Bone marrow (tissue), 2 donors: Measurements from ENCODE around the gene TUBA1A.
A peak's percentile ranks its signal among the peaks of the same experiment; 100 is the strongest.
"Not testable (repeated sequence)": the region's sequence is repeated elsewhere in the genome, so short reads cannot be mapped to it uniquely, and the experiment has no call there.

Source experiments
- DNase-seq, 2 donors: peaks; one replicate each; lab custom pipeline; 2025; lab: John Stamatoyannopoulos, UW

Gene TUBA1A

DNA sequence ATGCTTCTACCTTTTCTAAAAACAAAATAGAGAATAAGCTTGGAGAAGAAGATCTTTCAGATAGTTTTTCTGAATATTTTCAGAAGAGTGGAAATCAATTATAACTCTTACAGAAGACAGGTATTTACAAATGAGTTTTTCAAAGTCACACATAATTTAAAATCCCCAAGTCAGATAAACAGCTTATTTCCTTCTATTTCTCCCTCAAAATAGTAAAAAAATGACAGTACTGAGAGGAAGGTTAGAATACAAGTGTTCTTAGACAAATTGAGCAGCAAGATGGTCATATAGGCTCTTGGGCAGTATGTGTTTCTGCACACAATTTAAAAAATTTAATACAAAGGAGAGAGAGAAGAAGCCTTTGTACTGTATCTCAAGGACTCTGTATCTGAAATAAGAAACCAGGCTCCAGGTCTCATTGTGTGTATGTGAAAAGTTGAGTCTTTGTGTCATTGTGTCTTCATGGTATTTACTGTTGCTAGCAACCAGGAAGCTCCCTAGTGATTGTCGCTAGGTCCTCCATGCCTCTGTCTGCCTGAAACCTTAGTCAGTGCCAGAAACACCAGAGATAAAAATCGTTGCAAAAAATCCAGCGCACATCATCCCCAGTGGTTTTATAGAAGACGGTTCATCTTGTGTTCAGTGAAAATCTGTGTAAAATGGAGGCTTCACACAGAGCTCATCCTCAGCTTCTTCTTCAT is 12.9 kb upstream of the TUBA1A start:
- no peak for DNase-seq

DNA sequence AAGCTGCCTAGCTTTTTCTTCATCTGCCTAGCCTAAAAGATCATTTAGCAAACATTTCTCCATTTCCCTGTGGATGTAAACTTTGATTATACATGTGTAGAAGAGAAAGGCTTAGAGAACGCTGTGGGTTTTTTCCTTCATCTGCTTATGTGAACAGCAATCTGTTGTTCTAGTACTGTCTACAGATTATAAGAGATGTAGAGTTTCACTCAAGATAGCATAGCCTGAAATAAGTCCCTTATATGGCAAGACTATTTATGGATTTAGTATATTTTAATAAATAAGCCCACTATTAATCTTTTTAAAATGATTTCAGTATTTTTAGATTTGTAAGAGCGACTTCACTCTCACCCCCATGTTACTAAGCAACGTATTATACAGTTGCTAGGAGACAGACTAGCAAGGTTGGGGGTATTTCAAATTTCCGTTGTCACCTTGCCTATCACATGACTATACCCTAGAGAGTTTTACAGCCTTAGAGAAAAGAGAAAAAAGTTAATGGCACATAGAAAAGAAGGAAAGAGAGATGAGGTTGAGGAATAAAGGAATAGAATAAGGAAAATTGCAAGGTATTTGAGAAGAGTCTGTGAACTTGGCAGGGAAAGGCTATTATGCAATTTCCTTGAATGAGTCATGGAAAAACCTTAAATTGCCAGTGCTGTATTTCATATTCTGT is 12.2 kb upstream of the TUBA1A start:
- peak in 1 of 2 donors; percentile 55 for DNase-seq

DNA sequence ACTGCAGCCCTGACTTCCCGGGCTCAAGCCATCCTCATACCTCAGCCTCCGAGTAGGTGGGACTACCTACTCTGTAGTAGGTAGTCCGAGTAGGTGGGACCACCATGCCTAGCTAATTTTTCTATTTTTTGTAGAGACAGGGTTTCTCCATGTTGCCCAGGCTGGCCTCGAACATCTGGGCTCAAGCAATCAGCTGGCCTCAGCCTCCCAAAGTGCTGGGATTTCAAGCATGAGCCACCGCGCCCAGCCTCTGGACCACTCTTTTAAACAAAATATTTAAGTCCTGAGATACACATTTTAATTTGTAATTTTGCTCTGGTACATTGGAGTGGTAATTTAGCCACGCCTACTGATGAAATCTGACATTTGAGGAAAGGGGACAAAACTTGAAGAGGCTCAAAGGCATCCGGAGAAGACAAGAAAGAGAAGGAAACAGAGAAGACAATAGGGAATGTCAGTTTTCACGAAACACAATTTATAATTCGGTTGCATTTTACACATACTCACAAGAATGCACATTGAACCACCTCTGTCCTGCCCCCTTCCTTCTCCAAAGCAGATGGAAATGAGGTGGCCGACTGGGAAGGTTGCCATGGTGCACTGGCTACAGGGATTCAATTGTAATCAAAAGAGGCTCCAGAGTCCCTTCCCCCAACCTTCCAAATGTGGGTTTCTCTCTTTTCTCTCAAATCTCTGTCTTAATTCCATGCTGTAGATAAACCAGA is 9.7 kb upstream of the TUBA1A start:
- DNase-seq = no peak

DNA sequence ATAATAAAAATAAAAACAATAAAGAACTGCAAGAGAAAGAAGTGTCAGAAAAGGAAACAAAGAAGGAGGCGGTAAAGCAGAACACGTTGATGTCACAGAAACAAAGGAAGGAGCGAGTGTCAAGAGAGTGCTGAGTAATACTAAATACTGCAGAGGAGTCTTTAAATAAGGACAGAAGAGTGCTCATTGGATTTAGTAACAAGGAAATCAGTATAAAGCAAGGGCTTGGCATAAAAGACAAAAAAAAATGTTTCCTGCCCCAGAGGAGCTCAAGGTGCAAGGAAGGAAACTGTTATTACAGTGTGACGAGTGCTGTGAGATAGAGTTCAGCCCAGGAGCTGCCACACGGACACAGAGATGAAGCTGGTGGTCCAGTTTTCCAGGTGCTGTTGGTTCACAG is 8.4 kb upstream of the TUBA1A start:
- DNase-seq = no peak

DNA sequence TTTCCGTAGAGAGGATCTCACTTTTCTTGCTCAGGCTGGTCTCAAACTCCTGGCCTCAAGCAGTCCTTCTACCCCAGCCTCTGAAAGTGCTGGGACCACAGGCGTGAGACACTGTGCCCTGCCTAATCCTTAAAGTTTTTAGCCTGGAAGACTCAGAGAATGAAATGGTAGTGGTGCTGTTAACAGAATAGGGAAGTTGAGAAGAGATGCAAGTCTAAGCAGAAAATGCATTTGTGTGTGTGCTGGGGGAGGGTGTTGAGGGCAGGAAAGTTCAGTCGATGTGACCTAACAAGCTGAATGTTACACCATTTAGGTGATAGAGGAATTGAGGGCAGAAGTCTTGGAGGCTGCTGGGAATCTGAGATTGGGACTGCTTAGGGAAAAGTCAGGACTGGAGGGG is 6.9 kb upstream of the TUBA1A start:
- peak; percentile 3 to 55 for DNase-seq

DNA sequence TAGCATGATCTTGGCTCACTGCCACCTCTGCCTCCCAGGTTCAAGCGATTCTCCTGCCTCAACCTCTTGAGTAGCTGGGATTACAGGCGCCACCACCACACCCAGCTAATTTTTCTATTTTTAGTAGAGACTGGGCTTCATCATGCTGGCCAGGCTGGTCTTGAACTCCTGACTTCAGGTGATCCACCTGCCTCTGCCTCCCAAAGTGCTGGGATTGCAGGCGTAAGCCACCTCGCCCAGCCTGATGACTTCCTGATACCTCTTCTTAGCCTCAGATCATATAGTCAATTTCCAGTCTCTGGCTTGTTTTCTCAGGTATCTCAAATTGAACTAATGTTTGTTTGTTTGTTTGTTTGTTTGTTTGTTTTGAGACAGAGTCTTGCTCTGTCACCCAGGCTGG is 4.9 kb upstream of the TUBA1A start:
- not testable (repeated sequence) for DNase-seq

DNA sequence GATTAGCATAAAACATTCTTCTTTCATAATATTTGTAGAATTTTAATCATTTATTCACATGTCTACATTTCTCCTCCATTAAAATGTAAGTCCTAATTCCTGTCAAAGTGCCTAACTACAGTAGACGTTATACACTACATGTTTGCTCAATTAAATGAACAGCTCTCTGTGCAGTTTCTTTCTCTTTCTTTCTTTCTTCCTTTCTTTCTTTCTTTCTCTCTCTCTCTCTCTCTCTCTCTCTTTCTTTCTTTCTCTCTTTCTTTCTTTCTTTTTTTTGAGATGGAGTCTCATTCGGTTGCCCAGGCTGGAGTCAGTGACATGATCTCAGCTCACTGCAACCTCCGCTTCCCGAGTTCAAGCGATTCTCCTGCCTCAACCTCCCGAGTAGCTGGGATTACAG is 2.6 kb upstream of the TUBA1A start:
- not testable (repeated sequence) for DNase-seq

DNA sequence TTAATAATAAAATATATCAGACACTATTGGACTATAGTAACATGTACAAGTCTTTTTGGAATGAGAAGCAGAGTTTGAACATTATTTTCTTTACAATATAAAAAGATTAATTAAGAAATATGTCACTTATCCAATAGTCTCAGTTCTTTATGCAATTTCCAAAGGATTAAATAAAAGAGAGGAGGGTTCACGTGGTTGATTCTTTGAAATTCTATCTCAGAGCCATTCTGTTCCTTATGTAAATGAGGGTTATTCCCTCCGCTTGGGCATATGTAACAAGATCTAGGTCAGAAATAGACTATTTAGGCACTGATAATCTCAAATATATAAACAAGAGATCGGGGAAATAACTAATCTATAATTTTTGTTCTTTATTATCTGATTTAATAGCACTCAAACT is 2.1 kb upstream of the TUBA1A start:
- DNase-seq = no peak

DNA sequence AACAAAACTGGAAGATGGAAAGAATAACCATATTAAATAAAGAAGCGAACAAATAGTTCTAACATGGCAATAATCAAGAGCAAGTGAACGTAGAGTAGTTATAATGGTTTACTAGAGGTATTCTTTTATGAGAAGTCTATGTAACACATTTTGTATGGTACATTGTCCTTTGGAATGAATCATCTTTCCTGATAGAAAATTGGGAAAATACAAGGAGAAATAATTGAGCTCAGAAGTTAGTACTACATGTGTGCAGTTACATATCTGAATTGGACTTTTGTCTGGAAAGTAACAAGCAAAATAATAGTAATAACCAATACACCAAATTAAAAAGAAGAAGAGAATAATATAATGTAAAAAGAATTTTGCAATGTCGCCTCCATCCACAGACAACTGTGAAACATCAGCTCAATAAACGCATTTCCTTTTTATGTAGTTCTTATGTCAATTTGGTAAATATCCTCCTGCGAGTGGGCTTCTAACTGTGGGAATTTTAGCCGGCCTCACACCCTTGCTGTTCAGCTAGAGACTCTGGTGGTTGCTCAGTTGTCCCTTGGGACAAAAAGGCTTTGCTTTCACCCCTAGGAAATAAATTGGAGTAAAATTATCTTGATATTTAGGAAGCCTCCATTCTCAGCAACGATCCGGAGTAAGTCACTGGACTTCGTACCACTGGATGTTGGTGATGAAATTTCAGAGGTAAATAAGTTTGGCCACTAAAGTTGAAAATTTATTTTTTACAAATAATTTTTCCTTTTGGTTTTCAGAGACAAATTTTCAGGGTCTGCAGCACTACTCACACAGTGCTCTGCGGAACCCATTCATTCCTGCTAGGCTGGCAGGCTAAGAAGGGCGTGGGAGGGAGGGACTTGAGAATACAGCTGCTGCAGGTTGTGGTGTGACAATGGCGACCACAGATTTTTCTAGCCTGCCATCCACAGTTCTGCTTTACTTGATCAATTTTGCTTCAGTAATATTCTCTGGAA is 1.1 kb upstream of the TUBA1A start:
- no peak for DNase-seq

DNA sequence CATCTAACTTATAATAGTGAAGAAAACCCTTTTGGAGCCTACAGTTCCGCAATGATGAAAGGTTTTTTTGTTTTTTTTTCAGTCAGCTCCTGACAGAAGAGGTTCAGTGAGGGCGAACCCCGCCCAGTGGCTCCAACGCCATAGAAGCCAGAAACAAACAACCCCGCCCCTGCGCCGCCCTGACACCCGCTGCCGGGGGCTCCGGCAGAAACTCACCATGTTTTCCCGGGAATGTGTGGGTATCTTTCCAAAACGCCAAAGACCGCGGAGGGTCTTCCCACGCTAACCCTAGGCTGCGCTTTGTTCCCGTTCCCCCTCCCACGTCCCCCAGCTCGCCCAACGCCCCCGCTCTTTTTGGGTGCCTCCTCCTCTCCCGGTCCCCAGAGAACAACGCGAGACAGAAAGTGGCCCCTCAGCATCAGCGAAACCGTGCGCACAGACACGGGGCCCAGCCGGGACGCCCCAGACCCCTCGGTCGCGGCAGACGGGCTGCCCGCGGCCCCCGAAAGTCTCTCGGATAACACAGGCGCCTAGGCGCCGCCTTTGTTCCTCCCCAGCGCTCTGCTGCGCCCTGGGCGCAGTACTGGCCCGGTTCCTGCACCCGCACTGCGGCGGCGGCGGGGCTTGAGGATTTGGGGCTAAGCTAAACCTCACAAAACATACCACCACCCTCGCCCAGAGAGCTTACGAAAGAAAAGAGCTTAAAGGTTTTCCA is 522 bp downstream of the TUBA1A start:
- DNase-seq = peak; percentile 61 to 85

DNA sequence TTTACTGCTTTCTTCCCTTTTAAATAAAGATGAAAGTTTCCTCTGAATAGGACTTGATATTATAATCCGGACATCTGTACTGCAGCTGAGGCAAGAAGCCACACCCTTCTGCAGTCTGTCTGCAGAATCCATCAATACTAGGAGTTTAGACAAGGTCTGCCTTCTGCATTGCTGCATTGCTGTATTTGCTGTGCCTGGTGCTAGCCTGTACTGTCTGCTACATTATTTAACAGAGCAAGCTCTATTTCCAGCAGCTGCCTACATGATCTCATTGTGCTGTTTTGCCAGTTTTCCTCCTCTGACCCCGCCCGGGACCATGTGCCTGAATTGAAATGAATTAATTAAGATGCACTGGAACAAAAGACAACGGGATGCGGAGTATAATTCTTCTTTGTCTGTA is 1.7 kb downstream of the TUBA1A start:
- DNase-seq = no peak

DNA sequence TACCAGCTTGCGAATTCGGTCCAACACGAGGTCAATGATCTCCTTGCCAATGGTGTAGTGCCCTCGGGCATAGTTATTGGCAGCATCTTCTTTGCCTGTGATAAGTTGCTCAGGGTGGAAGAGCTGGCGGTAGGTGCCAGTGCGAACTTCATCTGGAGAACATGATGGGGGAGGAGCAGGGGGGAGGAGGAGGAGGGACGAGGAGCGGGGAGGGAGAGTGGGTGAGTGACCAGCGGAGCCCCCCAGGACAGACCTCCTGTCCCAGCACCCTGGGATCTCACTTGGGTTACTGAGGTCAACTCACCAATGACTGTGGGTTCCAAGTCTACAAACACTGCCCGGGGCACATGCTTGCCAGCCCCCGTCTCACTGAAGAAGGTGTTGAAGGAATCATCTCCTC is 2.6 kb downstream of the TUBA1A start:
- not testable (repeated sequence) for DNase-seq

DNA sequence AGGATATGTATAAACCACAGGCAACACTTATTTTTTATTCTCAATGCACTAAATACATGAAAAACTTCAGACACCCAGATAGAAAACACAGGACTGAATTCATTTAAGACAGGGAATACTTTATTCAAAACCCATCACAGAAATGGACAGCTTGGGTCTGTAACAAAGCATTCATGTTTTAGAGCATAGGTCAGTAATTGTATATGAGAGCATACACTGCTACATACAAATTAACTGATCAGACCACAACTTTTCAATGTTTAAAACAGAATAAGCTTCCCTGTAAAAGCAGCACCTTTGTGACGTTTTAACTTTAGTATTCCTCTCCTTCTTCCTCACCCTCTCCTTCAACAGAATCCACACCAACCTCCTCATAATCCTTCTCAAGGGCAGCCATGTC is 4.2 kb downstream of the TUBA1A start:
- DNase-seq = not testable (repeated sequence)

DNA sequence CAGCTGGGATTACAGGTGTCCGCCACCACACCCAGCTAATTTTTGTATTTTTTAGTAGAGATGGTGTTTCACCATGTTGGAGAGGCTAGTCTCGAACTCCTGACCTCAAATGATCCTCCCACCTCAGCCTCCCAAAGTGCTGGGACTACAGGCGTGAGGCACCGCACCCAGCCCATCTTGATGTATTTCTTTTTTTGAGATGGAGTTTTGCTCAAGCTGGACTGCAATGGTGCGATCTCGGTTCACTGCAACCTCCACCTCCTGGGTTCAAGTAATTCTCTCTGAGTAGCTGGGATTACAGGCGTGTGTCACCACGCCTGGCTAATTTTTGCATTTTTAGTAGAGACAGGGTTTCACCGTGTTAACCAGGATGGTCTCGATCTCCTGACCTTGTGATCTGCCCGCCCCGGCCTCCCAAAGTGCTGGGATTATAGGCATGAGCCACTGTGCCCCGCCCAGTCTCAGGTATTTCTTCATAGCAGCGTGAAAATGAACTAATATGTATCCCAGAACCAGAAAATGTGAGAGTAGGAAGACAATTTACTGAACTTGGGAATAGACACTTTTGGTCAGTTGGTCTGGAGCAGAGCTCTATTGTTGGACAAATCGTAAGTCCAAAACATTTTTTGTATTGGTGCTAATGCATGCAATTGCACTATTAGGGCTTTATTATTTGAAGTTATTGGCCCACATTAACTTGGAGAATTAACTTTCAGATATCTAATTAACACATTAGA is 5.5 kb downstream of the TUBA1A start:
- DNase-seq = not testable (repeated sequence)

DNA sequence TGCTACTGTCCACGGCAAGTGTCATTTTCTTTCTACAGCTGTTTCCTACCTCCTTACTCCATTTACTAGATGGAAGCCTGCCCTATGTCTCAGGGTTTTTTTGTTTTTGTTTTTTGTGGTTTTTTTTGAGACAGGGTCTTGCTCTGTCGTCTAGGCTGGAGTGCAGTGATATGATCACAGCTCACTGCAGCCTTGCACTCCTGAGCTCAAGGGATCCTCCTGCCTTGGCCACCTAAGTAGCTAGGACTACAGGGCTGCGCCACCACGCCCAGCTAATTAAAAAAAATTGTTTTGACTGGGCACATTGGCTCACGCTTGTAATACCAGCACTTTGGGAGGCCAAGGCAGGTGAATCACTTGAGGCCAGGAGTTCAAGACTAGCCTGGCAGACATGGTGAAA is 14.7 kb downstream of the TUBA1A start:
- no peak for DNase-seq

DNA sequence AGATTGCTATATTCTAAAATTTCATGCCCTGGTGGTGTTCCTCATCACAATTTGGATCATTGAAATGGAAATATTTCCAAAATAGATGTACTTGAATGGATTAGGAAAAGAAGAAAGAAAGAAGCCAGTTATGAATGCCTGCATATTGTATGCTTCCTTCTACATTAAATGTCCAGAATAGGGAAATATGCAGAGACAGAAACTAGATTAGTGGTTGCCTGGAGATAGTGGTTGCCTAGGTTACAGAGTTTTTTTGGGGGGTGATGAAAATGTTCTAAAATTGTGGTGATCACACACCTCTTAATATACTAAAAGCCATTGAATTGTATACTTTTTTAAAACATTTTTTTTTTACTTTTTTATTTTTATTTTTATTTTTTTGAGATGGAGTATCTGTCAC is 18.0 kb downstream of the TUBA1A start:
- no peak for DNase-seq

DNA sequence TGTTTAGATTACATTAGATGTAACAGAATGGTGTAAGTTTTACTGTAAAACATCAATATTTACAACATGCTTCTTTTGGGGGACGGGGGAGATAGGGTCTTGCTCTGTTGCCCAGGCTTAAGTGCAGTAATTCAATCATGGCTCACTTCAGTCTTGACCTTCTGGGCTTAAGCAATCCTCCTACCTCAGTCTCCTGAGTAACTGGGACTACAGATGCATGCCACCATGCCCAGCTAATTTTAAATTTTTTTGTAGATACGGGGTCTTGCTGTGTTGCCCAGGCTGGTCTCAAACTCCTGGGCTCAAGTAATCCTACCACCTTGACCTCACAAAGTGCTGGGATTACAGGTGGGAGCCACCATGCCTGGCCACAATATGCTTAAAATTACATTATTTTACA is 23.8 kb downstream of the TUBA1A start:
- no peak for DNase-seq

DNA sequence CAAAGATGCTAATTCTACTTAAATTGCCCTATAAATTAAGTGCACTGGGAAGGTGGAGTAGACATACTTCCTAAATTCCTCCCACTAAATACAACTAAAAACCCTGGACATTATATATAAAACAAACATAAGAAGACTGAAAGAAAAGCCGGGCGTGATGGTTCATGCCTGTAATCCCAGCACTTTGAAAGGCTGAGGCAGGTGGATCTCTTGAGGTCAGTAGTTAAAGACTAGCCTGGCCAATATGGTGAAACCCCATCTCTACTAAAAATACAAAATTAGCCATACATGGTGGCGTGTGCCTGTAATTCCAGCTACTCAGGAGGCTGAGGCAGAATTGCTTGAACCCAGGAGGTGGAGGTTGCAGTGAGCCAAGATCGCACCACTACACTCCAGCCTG is 27.0 kb downstream of the TUBA1A start:
- not testable (repeated sequence) for DNase-seq

DNA sequence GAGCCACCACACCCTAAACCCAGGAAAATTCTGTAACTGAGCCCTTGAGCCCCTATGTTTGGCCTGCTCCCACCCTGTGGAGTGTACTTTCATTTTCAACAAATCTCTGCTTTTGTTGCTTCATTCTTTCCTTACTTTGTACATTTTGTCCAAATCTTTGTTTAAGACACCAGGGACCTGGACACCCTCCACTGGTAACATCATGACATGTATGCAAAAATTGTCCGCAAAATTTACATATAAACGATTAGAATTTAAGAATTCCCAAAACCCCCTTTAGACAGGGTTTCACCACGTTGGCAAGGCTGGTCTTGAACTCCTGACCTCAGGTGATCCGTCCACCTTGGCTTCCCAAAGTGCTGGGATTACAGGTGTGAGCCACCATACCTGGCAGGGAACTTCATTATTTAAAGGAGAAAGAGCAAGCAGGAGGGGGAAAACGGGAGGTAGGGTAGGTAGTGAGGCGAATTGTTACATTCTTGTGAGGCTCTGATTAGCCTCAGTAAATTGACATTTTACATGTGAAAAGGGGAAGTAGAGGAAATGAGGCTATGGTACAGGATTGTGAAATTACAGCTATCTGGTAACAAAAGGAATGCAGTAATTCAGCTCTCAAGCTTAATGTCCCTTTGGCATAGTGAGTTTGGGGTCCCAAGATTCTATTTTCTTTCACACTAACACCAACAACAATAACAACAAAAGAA is 27.6 kb downstream of the TUBA1A start:
- DNase-seq = peak in 1 of 2 donors; percentile 20

DNA sequence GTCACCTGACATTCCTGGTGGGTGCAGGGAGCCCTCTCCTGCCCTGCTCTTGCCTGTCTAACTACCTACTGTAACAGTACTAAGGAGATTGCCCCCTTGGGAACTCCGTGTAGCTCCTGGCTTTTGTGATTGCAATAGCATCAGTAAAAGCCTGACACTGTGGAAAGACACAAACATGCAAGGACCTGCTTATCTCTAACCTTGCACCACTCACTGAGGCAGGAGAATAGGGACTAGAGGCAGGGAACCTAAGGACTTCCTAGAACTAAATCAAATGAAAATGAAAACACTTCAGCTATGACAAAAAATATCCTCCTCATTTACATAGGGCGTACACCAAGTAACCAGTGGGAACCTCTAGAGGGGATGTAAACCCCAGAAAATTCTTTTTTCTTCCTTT is 28.5 kb downstream of the TUBA1A start:
- no peak for DNase-seq
